Measurements from ENCODE around the gene ECE1.

GRCh38 chr1:21287905-21288514, 2.3 kb downstream of the ECE1 start:
- no peak for TF ChIP-seq CTCF (IDR thresholded peaks at IDR 0.05)
- TF ChIP-seq POLR2A (IDR thresholded peaks at IDR 0.05): no peak
